M059J (cell line): ENCODE results near the gene FOSL2. TPM values are rescaled to one million over a fixed set of nuclear protein-coding genes. Genes with fewer than 3 reads are reported as not detected.
A peak's percentile ranks its signal among the peaks of the same experiment; 100 is the strongest.

Experiments
- DNase-seq: peaks from one replicate; pipeline ENCODE4 v3.0.0-alpha.2; 2012; ENCODE audit warnings: low read depth
- total RNA-seq: library from RNA; depleted of rRNA; stranded (reverse); fragments of >200 nt; shearing (Covaris generic); gene quantifications from 2 replicates; pipeline ENCODE4 v1.2.3, GENCODE V29; 2014

FOSL2 gene
- total RNA-seq, 1 experiment from 2014 or later = 75.2 TPM

DNA sequence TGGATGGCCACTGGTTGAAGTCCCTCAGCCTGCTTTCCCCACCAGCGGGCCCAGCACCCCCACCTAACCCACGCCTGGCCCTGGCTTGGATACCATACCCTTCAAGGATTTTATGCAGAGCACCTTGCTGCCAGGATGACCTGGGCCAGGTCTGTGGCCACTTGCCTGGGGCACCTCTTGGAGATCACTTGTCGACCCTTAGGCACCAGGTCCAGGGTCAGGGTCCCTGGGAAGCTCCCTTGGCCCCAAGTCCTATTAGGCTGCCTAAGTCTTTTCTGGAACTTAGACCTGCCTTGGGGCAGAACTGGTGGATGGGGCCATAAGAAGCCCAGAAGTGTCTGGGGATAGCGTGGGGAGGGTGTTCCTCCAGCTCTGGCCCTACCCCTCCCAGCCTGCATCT, 39.1 kb downstream of the FOSL2 start:
- DNase-seq = no peak

DNA sequence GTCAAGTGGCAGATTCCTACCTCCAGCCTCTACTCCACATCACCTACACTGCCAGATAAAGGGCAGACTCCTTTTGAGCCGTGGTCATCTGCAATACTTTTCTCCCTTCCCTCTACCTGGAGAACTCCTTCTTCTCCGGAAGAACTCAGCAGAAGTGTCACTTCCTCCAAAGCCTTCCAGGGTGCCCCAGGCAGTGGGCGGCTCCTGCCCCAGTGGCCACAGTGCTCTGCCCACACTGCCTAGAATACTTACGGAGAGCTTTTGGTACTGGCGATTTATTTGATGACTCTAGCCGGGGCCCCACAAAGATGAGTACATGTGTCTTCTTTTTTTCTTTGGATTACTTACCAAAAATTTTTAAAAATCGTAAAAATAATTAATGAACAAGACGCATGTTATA, 39.7 kb downstream of the FOSL2 start:
- no peak for DNase-seq

DNA sequence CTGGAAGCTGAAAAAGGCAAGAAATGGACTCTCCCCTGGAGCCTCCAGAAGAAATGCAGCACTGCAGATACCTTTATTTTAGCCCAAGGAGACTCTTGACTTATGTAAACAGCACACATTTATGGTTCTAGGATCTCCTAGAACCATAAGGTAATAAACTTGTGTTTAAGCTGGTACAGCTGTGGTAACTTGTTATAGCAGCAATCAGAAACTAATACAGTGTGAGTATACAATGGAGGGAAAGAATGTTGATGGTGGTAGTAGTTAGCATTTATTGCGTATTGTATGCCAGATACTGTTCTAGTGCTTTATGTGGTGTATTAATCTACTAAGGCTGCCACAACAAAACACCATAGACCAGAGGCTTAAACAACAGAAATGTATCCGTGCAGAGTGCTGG, 40.6 kb downstream of the FOSL2 start:
- DNase-seq = no peak

DNA sequence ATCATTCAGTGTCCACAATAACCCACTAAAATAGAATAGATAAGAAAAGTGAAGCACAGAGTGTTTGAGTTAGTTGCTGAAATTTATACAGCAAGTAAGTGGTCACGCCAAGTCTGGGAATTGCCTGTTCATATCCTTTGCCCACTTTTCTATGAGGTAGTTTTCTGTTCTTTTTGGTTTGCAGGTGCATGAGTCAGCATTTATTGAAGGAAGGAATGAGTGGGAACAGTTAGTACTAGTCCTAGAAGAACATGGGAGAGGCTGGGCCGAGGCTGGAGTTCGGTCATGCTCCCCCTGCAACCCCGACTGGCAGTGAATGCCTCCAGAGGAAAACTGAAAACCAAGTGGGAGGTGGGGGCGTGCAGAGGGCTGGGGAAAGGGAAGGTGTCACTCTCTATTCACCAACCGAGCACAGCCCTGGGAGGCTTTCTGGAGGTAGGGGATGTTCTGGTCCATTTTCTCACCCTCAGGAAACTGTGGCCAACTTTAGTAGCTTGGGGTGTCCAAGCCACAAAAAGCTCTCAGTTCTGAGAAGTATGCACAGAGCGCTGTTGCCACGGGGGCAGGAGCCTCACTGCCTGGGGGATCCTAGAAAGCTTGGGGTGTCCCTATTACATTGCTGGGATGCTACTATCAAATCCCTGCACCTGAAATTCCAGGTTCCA, 41.4 kb downstream of the FOSL2 start:
- DNase-seq = no peak

DNA sequence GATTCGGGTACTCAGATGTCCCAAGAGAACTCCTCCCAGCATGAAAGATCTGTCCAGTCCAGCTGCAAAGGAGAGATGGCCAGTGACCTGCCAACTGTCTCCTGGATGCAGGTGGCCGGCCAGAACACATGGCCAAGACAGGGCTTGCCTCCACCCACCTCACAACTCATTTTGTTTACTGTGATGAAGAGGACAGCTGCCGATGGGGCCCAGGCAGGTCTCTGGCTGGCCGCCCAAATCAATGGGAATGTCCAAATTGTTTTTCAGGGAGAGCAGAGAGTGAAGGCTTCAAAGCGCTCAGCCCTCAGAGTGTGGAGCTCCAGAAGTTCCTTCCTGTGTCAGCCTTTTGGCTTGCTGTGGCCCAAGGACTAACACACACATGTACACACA, 41.9 kb downstream of the FOSL2 start:
- DNase-seq = no peak

DNA sequence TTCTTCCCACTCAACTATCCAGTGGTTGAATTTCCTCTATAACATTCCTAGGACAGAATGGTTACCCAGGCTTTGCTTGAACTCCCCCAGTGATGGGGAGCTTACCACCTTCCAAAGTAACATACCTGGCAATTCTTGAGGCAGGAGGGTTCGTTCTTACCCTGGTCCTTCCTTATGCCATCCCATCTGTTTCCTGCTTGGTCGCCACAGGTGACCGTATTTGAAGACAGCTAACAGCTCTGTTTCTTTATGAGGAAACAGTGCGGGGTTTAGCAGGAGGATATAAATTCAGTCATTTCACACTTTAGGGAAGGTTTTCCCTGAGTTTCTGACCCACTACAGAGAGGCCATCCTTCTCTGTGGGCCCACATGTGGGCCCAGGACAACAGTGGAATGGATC, 42.6 kb downstream of the FOSL2 start:
- no peak for DNase-seq

DNA sequence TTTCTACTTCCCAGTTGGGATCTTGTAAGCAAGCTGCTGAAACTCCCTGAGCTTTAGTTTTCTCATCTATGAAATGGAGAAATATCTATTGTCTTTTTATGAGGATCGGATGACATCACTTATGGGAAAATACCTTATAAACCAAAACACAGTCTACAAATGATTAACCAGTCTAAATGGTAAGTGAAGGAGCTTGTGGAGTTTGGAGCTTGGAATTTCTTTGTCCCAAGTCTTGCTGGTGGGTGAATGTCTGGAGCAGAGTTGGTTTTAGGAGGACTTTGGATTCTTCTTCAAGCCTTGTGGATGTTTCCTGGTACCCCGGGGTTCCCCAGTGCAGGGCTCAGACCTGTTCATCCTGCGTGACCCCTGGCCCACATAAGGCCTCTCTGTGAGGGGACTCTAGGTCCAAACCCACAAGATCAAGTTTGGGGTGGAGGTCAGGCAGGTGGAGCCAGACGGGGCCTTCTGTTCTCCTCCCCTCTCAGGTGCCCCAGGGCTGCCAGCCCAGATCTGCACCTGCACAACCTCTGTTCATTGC, 43.2 kb downstream of the FOSL2 start:
- no peak for DNase-seq

DNA sequence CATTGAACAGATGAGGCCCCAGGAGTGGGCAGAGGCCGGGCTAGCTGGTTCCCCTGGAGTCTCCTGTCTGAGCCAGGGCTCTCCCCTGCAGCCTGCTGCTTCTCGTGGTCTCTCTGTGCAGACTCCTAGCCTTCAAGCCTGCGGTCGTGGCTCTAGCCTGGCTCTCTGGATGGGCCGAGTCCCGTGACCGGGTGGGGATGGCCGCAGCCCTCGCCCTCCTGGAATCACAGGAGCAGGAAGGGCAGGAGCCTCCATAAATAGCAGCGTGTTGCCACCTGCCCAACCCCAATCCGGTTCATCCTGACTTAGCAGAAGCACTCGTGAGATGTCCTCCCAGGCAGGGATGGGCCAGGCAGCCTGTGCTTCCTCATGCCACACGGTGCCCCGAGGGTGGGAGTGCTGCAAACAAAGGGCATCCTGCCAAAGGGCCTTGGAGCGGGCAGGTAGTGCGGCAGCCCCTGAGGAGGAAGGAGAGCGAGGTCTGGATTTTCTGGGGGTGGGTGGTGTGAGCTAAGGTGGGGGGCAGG, 43.9 kb downstream of the FOSL2 start:
- DNase-seq = no peak

DNA sequence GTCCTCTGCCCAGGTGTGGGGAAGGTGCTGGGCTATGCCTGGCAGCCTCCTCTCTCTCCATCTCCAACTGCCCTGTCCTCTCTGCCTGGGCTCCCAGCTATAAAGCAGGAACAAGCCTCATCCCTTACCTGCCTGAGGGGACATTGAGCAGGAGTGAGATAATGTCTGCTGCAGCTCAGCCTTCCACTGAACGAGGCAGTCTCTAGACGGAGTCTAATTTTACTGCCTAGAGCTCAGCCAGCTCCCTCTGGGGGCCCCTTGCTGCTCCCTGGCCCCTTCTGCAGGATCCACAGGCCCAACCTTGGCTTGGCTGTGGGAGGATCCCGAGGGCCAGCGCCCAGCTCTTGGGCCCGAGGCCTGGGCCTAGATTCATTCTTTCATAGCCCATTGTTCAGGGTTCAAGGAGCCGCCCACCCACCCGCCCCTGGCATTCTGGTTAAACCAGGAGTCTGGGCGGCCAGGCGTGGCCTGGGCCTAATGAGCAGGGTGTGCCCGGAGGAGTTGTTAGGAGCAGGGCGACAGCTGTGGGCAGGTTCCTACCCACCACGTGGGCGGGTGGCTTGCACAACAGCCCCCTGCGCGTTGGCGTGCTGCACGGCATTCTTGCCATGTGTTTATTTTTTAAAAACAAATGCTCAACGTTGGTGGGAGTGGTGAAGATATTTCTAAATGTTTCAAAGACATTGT, 44.6 kb downstream of the FOSL2 start:
- no peak for DNase-seq

DNA sequence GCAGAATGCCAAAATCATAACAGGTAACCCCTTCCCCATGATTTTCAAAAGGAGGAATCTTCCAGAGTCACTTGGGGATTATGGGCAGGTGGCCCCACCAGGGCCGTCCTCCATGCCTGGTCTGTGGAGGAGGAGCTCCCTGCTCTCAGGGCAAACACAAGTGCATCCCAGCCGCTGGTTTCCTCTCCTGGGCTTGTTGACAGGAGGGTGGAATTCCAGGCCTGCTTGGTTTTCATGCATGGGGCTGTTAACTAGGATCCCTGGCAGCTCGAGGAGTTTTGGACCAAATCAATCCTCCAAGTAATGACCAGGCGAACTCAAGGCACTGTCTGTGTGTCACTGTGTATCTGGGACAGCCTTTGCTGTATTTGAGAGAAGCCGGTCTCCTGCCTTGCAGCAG, 45.3 kb downstream of the FOSL2 start:
- no peak for DNase-seq

DNA sequence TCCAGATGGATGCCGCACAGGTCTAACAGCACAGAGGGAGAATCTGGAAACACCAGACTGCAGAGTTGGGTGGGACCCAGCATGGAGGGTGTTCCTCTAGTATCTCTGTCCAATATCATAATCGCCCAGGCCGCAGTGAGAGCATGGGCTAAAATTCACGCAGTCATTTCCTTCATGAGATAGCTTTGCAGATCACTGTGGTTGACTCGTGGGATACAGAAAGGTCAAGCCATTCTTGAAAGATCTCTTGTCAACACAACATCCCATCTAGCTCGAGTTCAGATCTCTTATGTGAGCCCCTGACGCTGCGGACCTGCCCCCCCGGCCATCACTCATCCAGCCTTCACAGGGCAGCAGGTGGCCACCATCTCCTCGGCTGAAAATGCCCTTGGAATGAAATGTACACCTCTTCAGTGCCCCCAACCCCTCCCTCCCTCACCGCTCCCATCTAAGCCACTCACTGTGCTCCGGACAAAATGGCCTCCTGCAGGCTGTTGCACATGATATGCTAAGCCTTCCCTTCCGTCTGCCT, 45.9 kb downstream of the FOSL2 start:
- DNase-seq = no peak

DNA sequence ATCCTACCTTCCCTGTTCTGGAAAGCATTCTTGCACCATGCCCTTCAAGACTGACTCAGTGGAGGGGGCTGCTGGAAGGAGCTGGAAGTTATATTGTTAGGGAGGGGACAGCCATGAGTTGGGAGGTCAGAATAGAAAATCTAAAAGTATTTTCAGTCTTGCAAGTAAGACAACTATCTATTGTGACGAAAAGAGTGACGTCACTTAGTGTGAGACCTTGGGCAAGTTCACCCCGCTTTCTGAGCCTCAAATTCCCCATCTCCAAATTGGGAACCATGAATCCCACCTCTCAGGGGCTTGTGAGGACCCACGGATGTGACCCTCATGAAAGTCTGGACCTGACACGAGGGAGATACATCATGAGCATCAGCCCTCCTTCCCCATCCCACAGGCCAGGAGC, 46.5 kb downstream of the FOSL2 start:
- DNase-seq = no peak

DNA sequence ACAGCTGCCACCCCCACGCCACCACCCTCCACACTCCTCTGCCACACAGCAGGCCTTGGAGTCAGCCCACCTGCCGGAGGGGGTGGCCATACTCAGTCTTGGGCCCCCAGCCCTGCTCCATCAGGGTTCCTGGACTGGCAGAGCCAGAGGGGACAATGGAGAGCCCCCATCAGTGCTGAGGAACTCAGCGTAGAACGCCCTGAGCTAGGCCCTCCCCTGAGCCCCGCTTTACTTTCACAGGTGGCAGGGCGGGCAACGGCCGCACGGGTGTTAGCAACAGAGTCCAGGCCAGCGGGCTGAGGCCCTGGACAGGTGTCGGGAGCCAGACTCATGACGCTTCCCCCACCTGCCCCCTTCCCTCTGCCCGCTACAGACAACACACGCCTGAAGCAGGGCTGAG, 47.1 kb downstream of the FOSL2 start:
- DNase-seq = no peak

DNA sequence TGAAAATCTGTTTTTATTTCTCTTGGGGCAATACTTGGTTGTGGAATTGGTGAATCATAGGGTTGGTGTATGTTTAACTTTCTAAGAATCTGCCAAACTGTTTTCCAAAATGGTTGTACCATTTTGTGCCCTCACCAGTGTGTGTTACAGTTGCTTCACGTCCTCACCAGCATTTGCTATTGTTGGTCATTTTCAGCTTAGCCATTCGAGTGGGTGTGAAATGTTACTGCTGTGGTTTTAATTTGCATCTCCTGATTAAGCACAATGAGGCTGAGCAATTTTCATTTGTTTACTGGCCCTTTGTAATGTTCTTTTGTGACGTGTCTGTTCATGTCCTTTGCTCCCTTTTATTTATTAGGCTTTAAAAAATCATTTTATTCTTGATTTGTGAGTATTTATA, 49.7 kb downstream of the FOSL2 start:
- no peak for DNase-seq

DNA sequence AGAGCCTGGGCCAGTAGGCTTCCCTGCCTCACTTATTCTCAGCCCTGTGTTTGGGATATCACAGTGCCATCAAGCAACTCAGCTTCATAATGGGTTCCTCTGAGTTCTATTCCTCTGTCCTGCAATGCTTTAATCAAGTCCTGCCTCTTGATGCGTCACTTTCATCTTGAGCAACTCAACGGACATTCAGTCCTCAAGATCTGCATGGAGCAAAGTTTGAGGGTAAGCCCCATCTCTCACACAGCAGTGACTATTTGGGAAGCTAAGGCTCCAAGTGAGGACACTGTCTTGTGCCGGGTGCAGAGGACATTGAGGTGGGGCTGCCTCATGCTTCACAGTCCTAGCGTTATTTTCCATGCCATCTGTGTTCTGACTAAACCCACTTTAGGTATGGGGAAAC, 52.3 kb downstream of the FOSL2 start:
- no peak for DNase-seq

DNA sequence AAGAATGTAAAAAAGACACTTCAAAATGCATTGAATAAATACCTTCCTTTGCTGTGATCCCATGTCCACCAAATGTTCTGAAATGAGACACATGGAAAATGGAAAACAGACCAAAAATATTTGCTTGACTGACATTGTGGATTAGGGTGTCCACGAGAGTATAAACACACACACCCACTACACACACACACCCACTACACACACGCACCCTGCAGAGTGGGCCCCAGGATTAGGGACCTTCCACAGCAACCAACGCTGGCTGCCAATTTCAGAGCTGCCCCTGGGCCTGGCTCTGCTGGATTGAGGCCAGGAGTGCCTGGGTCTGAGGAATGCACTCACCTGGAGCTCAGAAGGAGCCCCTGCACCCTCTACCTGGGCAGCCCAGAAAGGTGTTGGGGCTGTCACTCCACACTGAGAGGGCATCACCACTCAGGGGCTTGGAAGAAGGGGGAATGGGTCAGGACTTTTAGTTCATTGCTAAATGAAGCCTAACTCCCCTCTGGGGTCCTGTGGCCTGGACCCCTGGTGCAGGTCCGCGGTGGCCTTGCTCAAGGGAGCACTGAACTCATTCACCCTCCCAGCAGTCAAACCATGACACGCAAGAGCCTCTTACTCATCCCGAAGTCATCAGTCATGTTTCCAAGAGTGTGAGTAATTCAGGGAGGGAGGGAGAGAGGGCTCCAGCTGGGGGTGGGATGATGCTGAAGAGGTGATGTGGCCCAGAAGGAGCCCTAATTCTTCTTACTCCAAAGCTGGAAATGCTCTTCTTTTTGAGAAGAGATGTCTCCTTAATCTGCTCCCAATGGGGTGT, 53.0 kb downstream of the FOSL2 start:
- peak; percentile 97 for DNase-seq

DNA sequence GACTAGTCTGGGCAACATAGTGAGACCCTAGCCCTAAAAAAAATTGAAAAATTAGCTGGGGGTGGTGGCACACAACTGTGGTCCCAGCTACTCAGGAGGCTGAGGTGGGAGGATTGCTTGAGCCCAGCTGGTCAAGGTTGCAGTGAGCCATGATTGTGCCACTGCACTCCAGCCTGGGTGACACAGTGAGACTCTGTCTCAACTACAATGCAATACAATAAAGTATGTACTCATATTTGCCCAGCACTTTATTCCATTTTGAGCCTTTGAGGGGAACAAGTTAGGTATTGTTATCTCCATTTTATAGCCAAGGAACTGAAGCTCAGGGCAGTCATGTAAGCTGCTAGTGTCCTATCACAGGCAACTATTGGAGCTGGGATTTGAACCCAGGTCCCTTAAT, 53.9 kb downstream of the FOSL2 start:
- no peak for DNase-seq

DNA sequence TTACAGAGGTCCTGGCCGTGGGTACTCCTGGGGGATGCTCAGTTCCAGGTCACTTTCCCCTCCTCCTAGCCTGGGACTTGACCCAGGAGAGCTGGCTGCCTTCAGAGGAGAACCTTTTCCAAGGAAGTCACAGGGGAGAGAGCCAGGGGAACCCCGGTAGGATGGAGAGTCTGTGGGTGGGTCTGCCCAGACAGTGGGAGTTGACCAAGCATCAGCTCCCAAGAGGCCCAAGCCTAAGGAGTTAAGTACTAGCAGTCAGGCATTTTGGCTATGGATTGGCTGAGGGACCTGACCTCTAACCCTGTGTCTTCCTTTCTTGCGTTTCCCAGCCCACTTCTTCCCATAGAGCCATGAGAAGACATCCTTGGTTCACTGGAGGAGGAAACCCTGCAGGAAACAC, 54.4 kb downstream of the FOSL2 start:
- no peak for DNase-seq

DNA sequence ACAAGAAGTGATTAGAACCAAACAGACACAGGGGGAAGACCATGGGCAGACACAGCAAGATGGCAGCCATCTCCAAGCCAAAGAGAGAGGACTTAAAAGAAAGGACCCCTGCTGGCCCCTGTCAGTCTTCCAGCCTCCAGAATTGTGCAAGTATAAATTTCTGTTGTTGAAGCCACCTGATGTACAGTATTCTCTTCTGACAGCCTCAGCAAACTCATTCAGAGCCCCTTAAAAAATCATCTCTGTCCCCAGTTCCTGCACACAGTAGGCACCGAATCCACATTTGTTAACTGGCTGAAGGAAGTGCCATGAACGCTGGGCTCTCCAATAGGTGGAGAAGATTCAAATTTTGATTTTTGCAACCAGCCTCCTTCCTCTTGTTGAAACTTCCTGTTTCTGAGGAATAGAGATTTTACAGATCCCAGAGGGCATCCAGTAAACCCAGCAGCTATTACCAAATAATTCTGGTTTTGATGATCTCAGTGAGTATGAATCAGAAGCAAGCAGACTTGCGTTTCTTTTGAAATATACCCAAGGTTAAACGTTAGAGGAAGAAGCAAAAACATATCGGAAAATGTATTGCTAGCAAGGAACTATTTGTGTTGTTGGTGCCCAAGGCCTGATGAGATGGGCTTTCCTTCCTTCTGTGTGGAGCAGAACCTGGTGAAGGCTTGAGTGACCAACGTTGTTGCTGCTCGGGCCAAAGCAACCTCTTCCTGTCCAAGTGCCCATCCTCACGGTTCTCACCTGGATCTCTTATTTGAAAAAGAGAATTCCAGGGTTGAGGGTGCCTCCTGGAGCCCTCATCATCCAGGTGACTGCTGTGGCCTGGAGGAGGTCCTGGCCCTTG, 55.5 kb downstream of the FOSL2 start:
- peak; percentile 84 for DNase-seq

DNA sequence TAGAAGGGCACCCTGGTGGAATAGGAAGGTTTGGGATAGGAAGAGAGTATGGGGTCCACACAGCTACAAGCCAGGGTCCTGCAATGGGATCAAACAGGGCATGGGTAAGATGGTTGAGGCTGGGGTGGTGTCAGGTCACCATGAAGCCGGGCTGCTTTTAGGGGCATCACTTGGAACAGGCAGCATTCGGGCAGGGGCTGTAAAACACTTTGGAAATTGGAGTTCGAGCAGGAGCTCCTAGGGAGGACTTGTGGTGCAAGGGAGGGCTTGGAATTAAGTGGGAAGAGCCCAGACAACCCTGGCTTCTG, 56.1 kb downstream of the FOSL2 start:
- DNase-seq = no peak

DNA sequence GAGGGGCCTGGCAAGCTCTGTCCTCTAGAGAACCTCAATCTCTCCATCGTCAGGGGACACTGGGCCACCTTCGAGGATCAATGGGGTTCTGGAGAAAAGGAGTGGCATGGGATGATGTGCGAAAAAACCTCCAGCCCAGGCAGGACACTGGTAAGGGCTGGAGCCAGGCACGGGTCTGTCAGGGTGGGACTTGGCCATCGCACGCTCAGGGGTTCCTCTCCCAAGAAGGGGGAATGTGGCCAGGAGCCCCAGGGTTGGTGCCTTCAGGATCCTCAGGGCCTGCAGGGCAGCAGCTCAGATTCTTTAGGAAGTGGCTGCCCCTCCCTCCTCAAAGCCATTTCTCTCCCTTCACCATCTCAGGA, 56.4 kb downstream of the FOSL2 start:
- no peak for DNase-seq
